B cell (primary cell): ENCODE data around the gene SEC24B. TPM values are rescaled to one million over a fixed set of nuclear protein-coding genes. Genes with fewer than 3 reads are reported as not detected.

Source experiments
- ATAC-seq: fragments of 200-7000 bp; cut with Tn5 transposase; one replicate; pipeline ENCODE4 v1.10.0; 2021; ENCODE audit warnings: low read depth, mild to moderate bottlenecking, moderate number of reproducible peaks, moderate library complexity
- CTCF ChIA-PET: fragments of 350-600 bp; sonication (Branson Sonifier 250); formaldehyde crosslinking; loops from one replicate; lab custom pipeline; 2021; ENCODE audit warnings: antibody characterized with exemption, inconsistent platforms; lab: Charles Lee
- POLR2A ChIA-PET: fragments of 350-600 bp; sonication (Branson Sonifier 250); formaldehyde crosslinking; loops from one replicate; lab custom pipeline; 2021; ENCODE audit warnings: antibody characterized with exemption; lab: Charles Lee
- DNase-seq: peaks from one replicate; pipeline ENCODE4 v3.0.0; 2013
- H2AFZ ChIP-seq: 2 replicates; pipeline ENCODE4 v1.6.1; 2012; ENCODE audit warnings: mild to moderate bottlenecking, low read depth, low read length; ENCODE audit not compliant: insufficient read depth, poor library complexity, severe bottlenecking
- H3K27ac ChIP-seq, 2 donors: 1 replicate in 1 of 2; 2 replicates in 1 of 2; pipeline ENCODE4 v1.5.1; 2012 to 2013; ENCODE audit warnings: low read length in 2 of 2, mild to moderate bottlenecking in 2 of 2, moderate library complexity in 1 of 2
- H3K27me3 ChIP-seq, 4 experiments: fragments of 200-600 bp in 1 of 4; sonication (generic) in 1 of 4; replicated peaks in 1 of 4; 1 replicate in 2 of 4; 2 replicates in 2 of 4; pipeline versions ENCODE4 v1.6.1 to v1.7.0; 2013 to 2016; ENCODE audit warnings: low read length in 3 of 4, mild to moderate bottlenecking in 2 of 4, mixed read lengths in 1 of 4, moderate library complexity in 1 of 4; ENCODE audit not compliant: insufficient read depth in 4 of 4, control insufficient read depth in 3 of 4; ENCODE audit errors: control extremely low read depth in 1 of 4
- H3K36me3 ChIP-seq, 2 experiments: replicated peaks in 1 of 2; 1 replicate in 1 of 2; 2 replicates in 1 of 2; pipeline versions ENCODE4 v1.6.1 to v1.7.1; 2013; ENCODE audit warnings: low read length in 1 of 2; ENCODE audit not compliant: insufficient read depth in 2 of 2, control insufficient read depth in 1 of 2; ENCODE audit errors: control extremely low read depth in 1 of 2, extremely low read depth in 1 of 2
- H3K4me1 ChIP-seq, 2 donors: fragments of 200-600 bp in 1 of 2; sonication (generic) in 1 of 2; 1 replicate in 1 of 2; 2 replicates in 1 of 2; pipeline versions ENCODE4 v1.5.1 to v1.6.1; 2013 to 2017; ENCODE audit warnings: low read length in 2 of 2; ENCODE audit not compliant: control insufficient read depth in 2 of 2, insufficient read depth in 2 of 2
- H3K4me2 ChIP-seq: replicated peaks from 2 replicates; pipeline ENCODE3; 2012; ENCODE audit warnings: mild to moderate bottlenecking, low read depth, low read length; ENCODE audit not compliant: poor library complexity, severe bottlenecking
- H3K4me3 ChIP-seq, 5 experiments: fragments of 200-600 bp in 1 of 5; sonication (generic) in 1 of 5; 1 replicate in 3 of 5; 2 replicates in 2 of 5; pipeline versions ENCODE4 v1.5.1 to v1.7.0; 2011 to 2016; ENCODE audit warnings: low read length in 4 of 5, mild to moderate bottlenecking in 4 of 5, low read depth in 2 of 5, control low read depth in 1 of 5, moderate library complexity in 1 of 5; ENCODE audit not compliant: insufficient read depth in 1 of 5; ENCODE audit errors: control extremely low read depth in 1 of 5, extremely low read depth in 1 of 5
- H3K79me2 ChIP-seq: fragments of 200-600 bp; sonication (generic); one replicate; pipeline ENCODE4 v1.6.0; 2016; ENCODE audit warnings: low read length; ENCODE audit not compliant: control insufficient read depth, insufficient read depth
- H3K9ac ChIP-seq: fragments of 200-600 bp; sonication (generic); 2 replicates; pipeline ENCODE4 v1.6.1; 2017; ENCODE audit warnings: mild to moderate bottlenecking, low read length, moderate library complexity
- H3K9me3 ChIP-seq, 3 donors: one replicate each; pipeline versions ENCODE4 v1.6.1 to v1.7.1; 2013; ENCODE audit warnings: low read length in 2 of 3; ENCODE audit not compliant: control insufficient read depth in 2 of 3, insufficient read depth in 1 of 3; ENCODE audit errors: control extremely low read depth in 1 of 3
- H4K20me1 ChIP-seq: 2 replicates; pipeline ENCODE4 v1.6.0; 2012; ENCODE audit warnings: mild to moderate bottlenecking, low read length; ENCODE audit not compliant: insufficient read depth, control insufficient read depth, poor library complexity, severe bottlenecking
- H3K27ac Mint-ChIP-seq: one replicate; pipeline ENCODE4 v1.8.0; 2021; ENCODE audit warnings: mixed read lengths
- H3K27me3 Mint-ChIP-seq: one replicate; pipeline ENCODE4 v1.8.0; 2021; ENCODE audit warnings: mixed read lengths
- H3K4me1 Mint-ChIP-seq: one replicate; pipeline ENCODE4 v1.8.0; 2021; ENCODE audit warnings: mixed read lengths
- H3K4me3 Mint-ChIP-seq: one replicate; pipeline ENCODE4 v1.8.0; 2021; ENCODE audit warnings: mixed read lengths
- H3K9me3 Mint-ChIP-seq: one replicate; pipeline ENCODE4 v1.8.0; 2022; ENCODE audit warnings: mixed read lengths; ENCODE audit not compliant: insufficient read depth
- EZH2 ChIP-seq: IDR thresholded peaks from 2 replicates; pipeline ENCODE4 v1.6.1; 2012; ENCODE audit warnings: borderline replicate concordance, low read depth, mild to moderate bottlenecking, moderate library complexity, low read length; ENCODE audit not compliant: insufficient read depth, poor library complexity, severe bottlenecking
- WGBS: methylation state at CpG from one replicate; pipeline ENCODE4 v1.1.5; 2013; ENCODE audit warnings: missing lambda C conversion rate; ENCODE audit not compliant: insufficient coverage; 5-methylcytosine and 5-hydroxymethylcytosine counted together
- intact Hi-C: fragments of 100-400 bp; cut with micrococcal nuclease; formaldehyde crosslinking; loops from one replicate; pipeline ENCODE4 v1.10.0; 2022
- polyA plus RNA-seq: library from polyadenylated mRNA; depleted of rRNA; stranded (reverse); fragments of >200 nt; gene quantifications from 2 replicates; pipeline ENCODE4 v1.2.3, GENCODE V29; 2012
- total RNA-seq, 2 donors: library from RNA; stranded (reverse); fragments of 120-200 nt in 1 of 2; gene quantifications; 1 replicate in 1 of 2; 2 replicates in 1 of 2; pipeline versions ENCODE4 v1.2.3 to v1.2.4, GENCODE V29; 2013 to 2022
- TF ChIP-seq, protein P1 (sequence below): fragments of 200-600 bp; IDR thresholded peaks from one replicate; pipeline ENCODE4 v1.8.0; 2022; ENCODE audit warnings: antibody characterized with exemption, mild to moderate bottlenecking

SEC24B gene
- total and polyA plus RNA-seq, 2 donors (not counting 1 experiment from before 2014, with no cell fraction given), result 22.6 to 46.4 TPM

DNA sequence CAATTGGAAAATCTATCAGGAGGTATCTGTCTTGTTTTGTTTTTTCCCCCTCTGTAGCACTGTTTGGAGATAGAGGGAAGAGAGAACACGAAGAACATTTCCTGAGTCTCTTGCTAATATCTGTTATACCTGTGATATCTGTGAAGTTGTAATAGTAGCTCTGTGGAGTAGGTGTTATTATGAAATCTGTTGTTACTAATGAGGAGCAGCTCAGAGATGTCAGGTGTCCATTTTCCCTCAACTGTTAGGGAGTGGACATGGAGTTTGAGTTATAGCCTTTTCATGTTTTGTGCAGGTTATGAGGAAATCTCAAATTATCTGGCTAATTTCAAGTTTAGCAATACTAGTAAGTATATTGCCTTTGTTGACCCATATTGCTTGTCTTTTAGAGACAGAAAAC is 52.4 kb downstream of the SEC24B start:
- Mint-ChIP-seq H3K4me1 (peaks cover 3% of the 10 kb centered on the region), H3K9me3 (no peaks in the 10 kb centered on the region), H3K27me3 (no peaks in the 10 kb centered on the region), H3K27ac (no peak overlapping the region), H3K4me3 (no peak overlapping the region)
- POLR2A ChIA-PET, result no interaction called here
- no peak overlapping the region for H3K9ac ChIP-seq
- H4K20me1 ChIP-seq, result peaks cover 20% of the 10 kb centered on the region
- CTCF ChIA-PET, result interaction anchor here (1.2 to 1.6 kb wide), 2 partner anchors 53 to 60 kb away, joined by 3 read pairs; partner anchors contain the start of gene SEC24B
- ATAC-seq (no peak), DNase-seq (no peak)
- H2AFZ ChIP-seq, result no peak overlapping the region
- no peak overlapping the region for H3K27ac ChIP-seq
- H3K4me3 ChIP-seq, result no peak overlapping the region
- H3K27me3 ChIP-seq, result no peaks in the 10 kb centered on the region
- H3K4me2 ChIP-seq, result no peak overlapping the region
- peaks cover 30% of the 10 kb centered on the region for H3K79me2 ChIP-seq
- intact Hi-C loops, result no loop called here
- peaks cover 7 to 20% of the 10 kb centered on the region in 2 experiments for H3K36me3 ChIP-seq
- TF ChIP-seq, protein P1, sequence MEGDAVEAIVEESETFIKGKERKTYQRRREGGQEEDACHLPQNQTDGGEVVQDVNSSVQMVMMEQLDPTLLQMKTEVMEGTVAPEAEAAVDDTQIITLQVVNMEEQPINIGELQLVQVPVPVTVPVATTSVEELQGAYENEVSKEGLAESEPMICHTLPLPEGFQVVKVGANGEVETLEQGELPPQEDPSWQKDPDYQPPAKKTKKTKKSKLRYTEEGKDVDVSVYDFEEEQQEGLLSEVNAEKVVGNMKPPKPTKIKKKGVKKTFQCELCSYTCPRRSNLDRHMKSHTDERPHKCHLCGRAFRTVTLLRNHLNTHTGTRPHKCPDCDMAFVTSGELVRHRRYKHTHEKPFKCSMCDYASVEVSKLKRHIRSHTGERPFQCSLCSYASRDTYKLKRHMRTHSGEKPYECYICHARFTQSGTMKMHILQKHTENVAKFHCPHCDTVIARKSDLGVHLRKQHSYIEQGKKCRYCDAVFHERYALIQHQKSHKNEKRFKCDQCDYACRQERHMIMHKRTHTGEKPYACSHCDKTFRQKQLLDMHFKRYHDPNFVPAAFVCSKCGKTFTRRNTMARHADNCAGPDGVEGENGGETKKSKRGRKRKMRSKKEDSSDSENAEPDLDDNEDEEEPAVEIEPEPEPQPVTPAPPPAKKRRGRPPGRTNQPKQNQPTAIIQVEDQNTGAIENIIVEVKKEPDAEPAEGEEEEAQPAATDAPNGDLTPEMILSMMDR, result no peak
- no peak for TF ChIP-seq EZH2
- no peaks in the 10 kb centered on the region for H3K9me3 ChIP-seq
- no CpG with 5 or more reads among the region's 1 CpG for WGBS
- no peaks in the 10 kb centered on the region for H3K4me1 ChIP-seq

DNA sequence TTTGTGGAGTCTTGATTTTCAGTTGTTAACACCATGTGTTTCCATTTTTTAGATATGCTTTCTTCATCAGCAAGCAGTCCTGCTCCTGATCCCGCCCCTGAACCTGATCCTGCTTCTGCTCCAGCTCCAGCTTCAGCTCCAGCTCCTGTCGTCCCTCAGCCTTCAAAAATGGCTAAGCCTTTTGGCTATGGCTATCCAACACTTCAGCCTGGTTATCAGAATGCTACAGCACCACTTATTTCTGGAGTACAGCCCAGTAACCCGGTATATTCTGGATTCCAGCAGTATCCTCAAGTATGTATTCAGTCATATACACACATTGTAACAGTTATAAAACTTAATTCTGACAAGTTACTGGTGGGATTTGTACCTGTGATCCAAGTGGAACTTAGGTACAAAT is 60.9 kb downstream of the SEC24B start:
- POLR2A ChIA-PET, result no interaction called here
- WGBS, result 95% methylated on average over 2 of the region's 3 CpGs
- Histone ChIP-seq H4K20me1 (peaks cover 10% of the 10 kb centered on the region), H3K4me2 (no peak overlapping the region), H3K9me3 (no peaks in the 10 kb centered on the region), H3K27ac (no peak overlapping the region), H3K4me1 (no peaks in the 10 kb centered on the region), H3K4me3 (no peak overlapping the region), H3K79me2 (peaks cover 7% of the 10 kb centered on the region), H3K9ac (no peak overlapping the region), H3K36me3 (peaks cover 15 to 51% of the 10 kb centered on the region in 2 experiments), H3K27me3 (no peaks in the 10 kb centered on the region), H2AFZ (no peak overlapping the region)
- intact Hi-C loops, result no loop called here
- Mint-ChIP-seq H3K4me1 (no peaks in the 10 kb centered on the region), H3K9me3 (no peaks in the 10 kb centered on the region), H3K4me3 (no peak overlapping the region), H3K27ac (no peak overlapping the region), H3K27me3 (no peaks in the 10 kb centered on the region)
- DNase-seq (no peak), ATAC-seq (no peak)
- TF ChIP-seq, protein P1, result no peak
- TF ChIP-seq EZH2, result no peak
- CTCF ChIA-PET, result no interaction called here
